Nephron progenitor cell (in vitro differentiated cells): Measurements from ENCODE around the gene PMAIP1.

Experiments
- DNase-seq: peaks from one replicate; pipeline ENCODE4 v3.0.0; 2021
- H3K27ac Mint-ChIP-seq: 2 replicates; pipeline ENCODE4 v1.8.0; 2021; ENCODE audit warnings: mild to moderate bottlenecking, moderate library complexity, mixed read lengths
- H3K27me3 Mint-ChIP-seq: 2 replicates; pipeline ENCODE4 v1.8.0; 2021; ENCODE audit warnings: mild to moderate bottlenecking, low read depth, mixed read lengths; ENCODE audit not compliant: poor library complexity
- H3K36me3 Mint-ChIP-seq: 2 replicates; pipeline ENCODE4 v1.8.0; 2021; ENCODE audit warnings: low read depth, mixed read lengths
- H3K4me1 Mint-ChIP-seq: 2 replicates; pipeline ENCODE4 v1.8.0; 2021; ENCODE audit warnings: mixed read lengths
- H3K4me3 Mint-ChIP-seq: 2 replicates; pipeline ENCODE4 v1.8.0; 2021; ENCODE audit warnings: mild to moderate bottlenecking, moderate library complexity, mixed read lengths
- H3K9me3 Mint-ChIP-seq: 2 replicates; pipeline ENCODE4 v1.8.0; 2021; ENCODE audit warnings: mild to moderate bottlenecking, moderate library complexity, mixed read lengths
- CTCF ChIP-seq: fragments of 200-600 bp; sonication (generic); IDR thresholded peaks from 2 replicates; pipeline ENCODE4 v1.5.0; 2021; ENCODE audit warnings: antibody characterized with exemption

The PMAIP1 gene

GRCh38 chr18:59916746-59917145, 16.9 kb downstream of the PMAIP1 start:
- TF ChIP-seq CTCF, result no peak
- H3K4me1 Mint-ChIP-seq, result peaks cover 22% of the 10 kb centered on the region
- no peak overlapping the region for H3K27ac Mint-ChIP-seq
- H3K36me3 Mint-ChIP-seq, result no peaks in the 10 kb centered on the region
- no peak overlapping the region for H3K4me3 Mint-ChIP-seq
- peaks cover 4% of the 10 kb centered on the region for H3K9me3 Mint-ChIP-seq
- DNase-seq, result no peak
- peaks cover 2% of the 10 kb centered on the region for H3K27me3 Mint-ChIP-seq

- peaks cover 2% of the 10 kb centered on the region for H3K9me3 Mint-ChIP-seq
- H3K27ac Mint-ChIP-seq, result peak overlapping the region; percentile 72
- H3K4me1 Mint-ChIP-seq, result peaks cover 22% of the 10 kb centered on the region
Measured at GRCh38 chr18:59917422-59917821, 17.6 kb downstream of the PMAIP1 start.

GRCh38 chr18:59918320-59918755, 18.5 kb downstream of the PMAIP1 start:
- no peaks in the 10 kb centered on the region for H3K36me3 Mint-ChIP-seq
- H3K27ac Mint-ChIP-seq, result peak overlapping the region; percentile 23
- peaks cover 5% of the 10 kb centered on the region for H3K27me3 Mint-ChIP-seq
- H3K4me1 Mint-ChIP-seq, result peaks cover 22% of the 10 kb centered on the region
- no peaks in the 10 kb centered on the region for H3K9me3 Mint-ChIP-seq
- DNase-seq, result peak; percentile 17
- TF ChIP-seq CTCF, result no peak
- H3K4me3 Mint-ChIP-seq, result no peak overlapping the region

More at GRCh38 chr18:59917422-59917821, 17.6 kb downstream of the PMAIP1 start:
- H3K27me3 Mint-ChIP-seq, result peaks cover 2% of the 10 kb centered on the region
- no peak overlapping the region for H3K4me3 Mint-ChIP-seq
- no peaks in the 10 kb centered on the region for H3K36me3 Mint-ChIP-seq
- no peak for TF ChIP-seq CTCF
- no peak for DNase-seq

GRCh38 chr18:59918997-59919396, 19.2 kb downstream of the PMAIP1 start:
- Mint-ChIP-seq H3K4me3 (no peak overlapping the region), H3K4me1 (peaks cover 22% of the 10 kb centered on the region), H3K36me3 (no peaks in the 10 kb centered on the region), H3K9me3 (no peaks in the 10 kb centered on the region), H3K27ac (no peak overlapping the region), H3K27me3 (peaks cover 5% of the 10 kb centered on the region)
- no peak for TF ChIP-seq CTCF
- no peak for DNase-seq

GRCh38 chr18:59921384-59921891, 21.6 kb downstream of the PMAIP1 start:
- peaks cover 22% of the 10 kb centered on the region for H3K4me1 Mint-ChIP-seq
- no peak overlapping the region for H3K27ac Mint-ChIP-seq

More at GRCh38 chr18:59921384-59921891, 21.6 kb downstream of the PMAIP1 start:
- H3K4me3 Mint-ChIP-seq, result no peak overlapping the region
- TF ChIP-seq CTCF, result no peak
- DNase-seq, result no peak
- no peaks in the 10 kb centered on the region for H3K36me3 Mint-ChIP-seq
- H3K9me3 Mint-ChIP-seq, result no peaks in the 10 kb centered on the region
- H3K27me3 Mint-ChIP-seq, result peaks cover 5% of the 10 kb centered on the region
